ENCODE measurements around the gene METTL14.

Gene METTL14

GRCh38 chr4:118734491-118735205 is 49.5 kb downstream of the METTL14 start:
- DNase-seq = no peak

- no peak for DNase-seq
Observed at GRCh38 chr4:118736900-118737299, 51.7 kb downstream of the METTL14 start.

GRCh38 chr4:118738090-118738489 is 52.9 kb downstream of the METTL14 start:
- no peak for DNase-seq

GRCh38 chr4:118739022-118739713 is 54.0 kb downstream of the METTL14 start:
- DNase-seq = no peak

GRCh38 chr4:118740869-118741268 is 55.7 kb downstream of the METTL14 start:
- DNase-seq = peak; percentile 28

GRCh38 chr4:118741301-118741855 is 56.2 kb downstream of the METTL14 start:
- DNase-seq = peak; percentile 17

GRCh38 chr4:118742050-118742449 is 56.9 kb downstream of the METTL14 start:
- peak; percentile 11 for DNase-seq

GRCh38 chr4:118743867-118744266 is 58.7 kb downstream of the METTL14 start:
- no peak for DNase-seq

- no peak for DNase-seq
Observed at GRCh38 chr4:118745357-118745756, 60.2 kb downstream of the METTL14 start.

GRCh38 chr4:118746251-118746919 is 61.2 kb downstream of the METTL14 start:
- DNase-seq = no peak

GRCh38 chr4:118749347-118749988 is 64.3 kb downstream of the METTL14 start:
- DNase-seq = no peak

- DNase-seq = peak; percentile 84
Observed at GRCh38 chr4:118751629-118752323, 66.6 kb downstream of the METTL14 start.

- no peak for DNase-seq
Observed at GRCh38 chr4:118752551-118752950, 67.4 kb downstream of the METTL14 start.

- no peak for DNase-seq
Observed at GRCh38 chr4:118753096-118753495, 67.9 kb downstream of the METTL14 start.

GRCh38 chr4:118753685-118754084 is 68.5 kb downstream of the METTL14 start:
- no peak for DNase-seq

- no peak for DNase-seq
Observed at GRCh38 chr4:118754890-118755289, 69.7 kb downstream of the METTL14 start.

- DNase-seq = no peak
Observed at GRCh38 chr4:118755438-118756226, 70.4 kb downstream of the METTL14 start.

- DNase-seq = no peak
Observed at GRCh38 chr4:118756429-118756828, 71.2 kb downstream of the METTL14 start.

- DNase-seq = no peak
Observed at GRCh38 chr4:118756958-118757357, 71.8 kb downstream of the METTL14 start.

GRCh38 chr4:118757761-118758251 is 72.6 kb downstream of the METTL14 start:
- no peak for DNase-seq

GRCh38 chr4:118758293-118758692 is 73.1 kb downstream of the METTL14 start:
- no peak for DNase-seq
